Coronary artery (tissue), 2 donors: Measurements from ENCODE around the gene PPP1R37.

Source experiments
- DNase-seq: peaks from one replicate; pipeline ENCODE4 v3.0.0-alpha.2; 2017; ENCODE audit warnings: low spot score
- H3K27ac ChIP-seq, 2 donors: fragments of 200-600 bp; sonication (generic); one replicate each; pipeline ENCODE4 v1.5.1; 2016 to 2019
- H3K4me3 ChIP-seq: fragments of 200-600 bp; sonication (generic); 2 replicates; pipeline ENCODE4 v1.5.1; 2016; ENCODE audit warnings: mild to moderate bottlenecking, moderate library complexity
- TF ChIP-seq, protein P1 (sequence below): fragments of 200-600 bp; sonication (generic); IDR thresholded peaks from one replicate; pipeline ENCODE4 v1.5.1; 2019; ENCODE audit warnings: antibody characterized with exemption

Gene PPP1R37

DNA sequence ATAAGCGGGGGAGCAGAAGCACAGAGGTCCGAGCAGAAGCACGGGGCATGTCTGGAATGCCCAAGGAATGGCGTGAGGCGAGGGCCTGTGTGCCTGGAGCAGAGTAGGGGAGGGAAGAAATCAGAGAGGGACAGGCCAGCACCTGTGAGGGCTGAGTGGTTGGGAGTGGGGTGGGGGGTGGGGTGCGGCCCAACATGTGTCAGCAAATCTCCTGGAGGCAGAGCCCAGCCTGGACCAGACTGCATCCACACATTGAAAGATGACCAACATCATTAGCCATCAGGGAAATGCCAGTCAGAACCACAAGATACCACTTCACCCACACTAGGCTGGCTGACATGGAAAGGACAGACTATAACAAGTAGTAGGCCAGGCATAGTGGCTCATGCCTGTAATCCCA is 42.9 kb upstream of the PPP1R37 start:
- Histone ChIP-seq H3K4me3 (no peak overlapping the region), H3K27ac (no peak overlapping the region)
- TF ChIP-seq, protein P1, sequence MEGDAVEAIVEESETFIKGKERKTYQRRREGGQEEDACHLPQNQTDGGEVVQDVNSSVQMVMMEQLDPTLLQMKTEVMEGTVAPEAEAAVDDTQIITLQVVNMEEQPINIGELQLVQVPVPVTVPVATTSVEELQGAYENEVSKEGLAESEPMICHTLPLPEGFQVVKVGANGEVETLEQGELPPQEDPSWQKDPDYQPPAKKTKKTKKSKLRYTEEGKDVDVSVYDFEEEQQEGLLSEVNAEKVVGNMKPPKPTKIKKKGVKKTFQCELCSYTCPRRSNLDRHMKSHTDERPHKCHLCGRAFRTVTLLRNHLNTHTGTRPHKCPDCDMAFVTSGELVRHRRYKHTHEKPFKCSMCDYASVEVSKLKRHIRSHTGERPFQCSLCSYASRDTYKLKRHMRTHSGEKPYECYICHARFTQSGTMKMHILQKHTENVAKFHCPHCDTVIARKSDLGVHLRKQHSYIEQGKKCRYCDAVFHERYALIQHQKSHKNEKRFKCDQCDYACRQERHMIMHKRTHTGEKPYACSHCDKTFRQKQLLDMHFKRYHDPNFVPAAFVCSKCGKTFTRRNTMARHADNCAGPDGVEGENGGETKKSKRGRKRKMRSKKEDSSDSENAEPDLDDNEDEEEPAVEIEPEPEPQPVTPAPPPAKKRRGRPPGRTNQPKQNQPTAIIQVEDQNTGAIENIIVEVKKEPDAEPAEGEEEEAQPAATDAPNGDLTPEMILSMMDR = no peak
- DNase-seq = no peak

DNA sequence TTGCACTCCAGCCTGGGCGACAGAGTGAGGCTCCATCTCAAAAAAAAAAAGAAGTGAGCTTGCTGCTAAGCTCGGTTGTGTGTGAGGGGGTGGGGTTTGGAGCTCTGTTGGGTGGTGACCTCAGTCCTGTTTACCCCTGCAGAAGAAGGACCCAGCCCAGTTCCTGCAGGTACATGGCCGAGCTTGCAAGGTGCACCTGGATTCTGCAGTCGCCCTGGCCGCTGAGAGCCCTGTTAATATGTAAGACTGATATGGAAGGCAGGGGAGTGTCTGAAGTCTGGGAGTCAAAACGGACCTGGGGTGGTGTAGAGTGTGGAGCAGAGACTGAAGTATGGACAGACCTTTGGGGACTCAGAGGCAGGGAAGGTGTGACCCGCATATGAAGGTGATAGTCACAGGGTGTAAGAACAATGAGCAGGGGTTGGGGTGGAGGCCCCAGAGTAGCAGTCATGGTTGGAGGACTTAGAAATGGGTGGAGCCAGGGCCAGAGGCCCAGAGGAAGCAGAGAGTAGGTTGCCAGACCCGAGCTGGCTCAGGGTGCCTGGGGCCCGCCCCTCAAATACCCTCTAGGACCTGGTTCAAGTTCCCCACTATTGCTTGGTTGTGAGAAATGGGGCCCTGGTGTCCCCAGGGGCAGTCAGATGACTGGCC is 40.9 kb upstream of the PPP1R37 start:
- Histone ChIP-seq H3K27ac (no peak overlapping the region), H3K4me3 (no peak overlapping the region)
- no peak for DNase-seq
- TF ChIP-seq, protein P1 = no peak

DNA sequence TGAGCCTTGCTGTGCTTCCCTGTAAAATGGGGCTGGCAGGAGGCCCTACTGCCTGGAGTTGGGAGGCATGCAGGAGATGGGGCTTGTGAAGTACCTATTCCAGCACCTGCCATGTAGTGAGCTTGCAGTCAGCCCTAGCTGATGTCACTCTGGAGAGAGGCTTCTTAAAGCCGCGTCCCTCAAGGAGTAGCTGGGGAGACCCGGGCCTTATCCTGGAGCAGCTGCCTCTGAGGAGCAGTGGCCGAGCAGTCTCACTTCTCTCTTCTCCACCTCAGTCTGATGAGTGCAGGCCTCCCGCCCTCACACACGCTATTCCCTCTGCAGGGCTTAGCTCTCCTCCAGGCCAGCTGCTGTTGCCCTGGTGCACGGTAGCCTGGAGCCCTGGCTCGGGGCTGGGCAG is 36.1 kb upstream of the PPP1R37 start:
- no peak for DNase-seq
- H3K27ac ChIP-seq = no peak overlapping the region
- H3K4me3 ChIP-seq = no peak overlapping the region
- TF ChIP-seq, protein P1 = no peak

DNA sequence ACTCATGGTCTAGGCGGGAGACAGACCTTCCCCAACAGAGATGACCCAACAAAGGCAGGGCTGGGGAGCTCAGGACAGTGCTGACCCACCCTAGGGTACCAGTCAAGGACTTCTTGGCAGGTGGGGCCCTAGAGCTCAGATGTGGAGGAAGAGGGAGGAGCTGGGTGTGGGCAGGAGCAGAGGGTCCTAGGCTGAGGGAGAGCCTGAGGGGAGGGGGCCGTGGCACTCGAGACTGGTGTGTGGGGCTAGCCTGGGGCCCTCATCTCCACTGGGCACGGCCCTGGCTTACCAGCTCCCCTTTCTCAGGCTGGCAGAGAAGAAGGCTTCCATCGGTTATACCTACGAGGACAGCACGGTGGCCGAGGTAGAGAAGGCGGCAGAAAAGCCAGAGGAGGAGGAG is 35.5 kb upstream of the PPP1R37 start:
- Histone ChIP-seq H3K4me3 (no peak overlapping the region), H3K27ac (no peak overlapping the region)
- TF ChIP-seq, protein P1 = no peak
- no peak for DNase-seq

DNA sequence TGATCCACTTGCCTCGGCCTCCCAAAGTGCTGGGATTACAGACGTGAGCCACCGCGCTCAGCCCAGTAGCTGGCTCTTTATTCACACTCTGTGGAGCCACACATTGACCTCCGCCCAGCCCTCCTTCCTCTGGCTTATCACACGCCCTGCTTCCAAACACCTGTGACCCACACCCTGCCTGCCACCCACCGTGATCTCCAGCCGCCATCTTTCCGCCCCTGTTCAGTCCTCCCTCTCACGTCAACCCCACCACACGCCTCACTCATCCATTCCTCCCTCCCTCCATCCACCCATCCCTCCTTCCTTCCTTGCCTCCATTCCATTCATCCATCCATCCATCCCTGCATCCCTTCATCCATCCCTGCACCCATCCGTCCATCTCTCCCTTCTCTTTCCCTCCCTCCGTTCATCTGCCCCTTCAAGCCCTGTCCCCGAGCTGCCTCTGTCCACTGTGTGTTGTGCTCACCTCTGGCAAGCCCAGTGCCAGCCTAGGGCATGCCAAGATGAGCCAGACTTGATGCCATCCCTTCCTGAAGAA is 34.3 kb upstream of the PPP1R37 start:
- no peak overlapping the region for H3K27ac ChIP-seq
- TF ChIP-seq, protein P1 = no peak
- no peak overlapping the region for H3K4me3 ChIP-seq
- DNase-seq = no peak

DNA sequence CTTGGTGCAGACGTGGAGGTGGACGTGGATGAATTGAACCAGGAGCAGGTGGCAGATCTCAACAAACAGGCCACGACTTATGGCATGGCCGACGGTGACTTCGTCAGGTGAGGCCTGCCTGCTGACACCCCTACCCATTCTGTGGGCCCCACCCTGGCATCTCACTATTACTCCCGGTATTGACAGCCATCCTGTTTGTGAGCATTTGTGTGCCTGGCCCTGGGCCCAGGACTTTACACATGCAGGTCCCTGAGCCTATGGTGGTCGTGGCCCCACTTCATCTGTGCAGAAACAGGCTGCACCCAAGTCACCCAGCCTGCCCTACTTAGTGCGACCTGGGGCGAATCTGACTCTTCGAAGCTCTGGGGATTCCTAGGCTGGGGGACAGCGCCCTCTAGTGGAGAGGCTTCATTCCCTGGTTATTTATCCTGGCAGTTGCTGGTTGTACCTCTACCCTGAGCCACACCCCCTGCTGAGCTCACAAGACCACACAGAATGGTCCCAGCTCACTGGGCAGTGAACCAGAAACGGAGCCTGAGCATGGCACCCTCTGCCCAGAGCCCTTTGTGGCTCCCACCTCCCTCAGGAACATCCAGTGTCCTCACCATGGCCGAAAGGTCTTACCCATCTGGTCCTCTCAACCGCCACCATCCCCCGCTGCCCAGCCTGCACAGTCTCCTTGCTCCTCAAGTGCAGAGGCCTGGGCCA is 33.6 kb upstream of the PPP1R37 start:
- no peak for DNase-seq
- TF ChIP-seq, protein P1 = peak; percentile 89
- Histone ChIP-seq H3K4me3 (no peak overlapping the region), H3K27ac (no peak overlapping the region)

DNA sequence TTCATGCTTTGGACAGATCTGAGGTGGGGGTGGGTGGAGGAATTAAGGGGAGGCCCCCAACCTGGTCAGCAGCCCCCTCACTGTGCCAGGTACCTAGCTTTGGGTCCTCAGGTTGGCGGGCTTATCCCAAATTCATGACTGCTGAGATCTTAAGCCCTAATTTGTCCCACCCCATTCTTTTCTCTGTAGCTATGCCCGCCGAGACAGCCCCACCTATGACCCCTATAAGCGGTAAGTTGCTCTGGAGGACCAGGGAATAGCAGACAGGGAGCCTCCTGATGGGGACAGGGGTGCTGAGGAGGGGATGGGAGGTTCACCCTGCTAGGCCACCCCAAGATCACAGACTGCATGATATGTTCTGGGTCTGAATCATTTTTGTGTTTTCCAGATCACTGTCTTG is 31.0 kb upstream of the PPP1R37 start:
- DNase-seq = no peak
- no peak overlapping the region for H3K4me3 ChIP-seq
- TF ChIP-seq, protein P1 = no peak

More for the DNA sequence above, 31.0 kb upstream of the PPP1R37 start:
- H3K27ac ChIP-seq = no peak overlapping the region
